Suppressor macrophage treated with lipopolysaccharide for 1 hour (primary cell): ENCODE results near the gene C13orf46.

Source experiments
- DNase-seq, 3 donors: peaks; one replicate each; pipeline ENCODE4 v3.0.0-alpha.2; 2020 to 2022

The C13orf46 gene

GRCh38 chr13:113952983-113953520, 20.8 kb downstream of the C13orf46 start:
- no peak for DNase-seq

GRCh38 chr13:113952151-113952982, 21.5 kb downstream of the C13orf46 start:
- DNase-seq: no peak

- DNase-seq: peak; percentile 78 to 93 (median 83)
Measured at GRCh38 chr13:113951246-113951999, 22.5 kb downstream of the C13orf46 start.

GRCh38 chr13:113950451-113951245, 23.2 kb downstream of the C13orf46 start:
- DNase-seq: no peak

GRCh38 chr13:113949546-113949945, 24.3 kb downstream of the C13orf46 start:
- no peak for DNase-seq

GRCh38 chr13:113948034-113948742, 25.7 kb downstream of the C13orf46 start:
- no peak for DNase-seq

- DNase-seq: peak in 2 of 3 donors; percentile 31 to 35
Measured at GRCh38 chr13:113947311-113948033, 26.4 kb downstream of the C13orf46 start.

GRCh38 chr13:113946409-113947181, 27.3 kb downstream of the C13orf46 start:
- no peak for DNase-seq

- no peak for DNase-seq
Measured at GRCh38 chr13:113945857-113946408, 27.9 kb downstream of the C13orf46 start.

- DNase-seq: no peak
Measured at GRCh38 chr13:113943821-113944565, 29.9 kb downstream of the C13orf46 start.

GRCh38 chr13:113942591-113943103, 31.2 kb downstream of the C13orf46 start:
- DNase-seq: no peak

- no peak for DNase-seq
Measured at GRCh38 chr13:113941571-113942191, 32.2 kb downstream of the C13orf46 start.

- no peak for DNase-seq
Measured at GRCh38 chr13:113939944-113940297, 34.0 kb downstream of the C13orf46 start.

- no peak for DNase-seq
Measured at GRCh38 chr13:113939129-113939943, 34.5 kb downstream of the C13orf46 start.

- no peak for DNase-seq
Measured at GRCh38 chr13:113938716-113939115, 35.2 kb downstream of the C13orf46 start.

- no peak for DNase-seq
Measured at GRCh38 chr13:113938246-113938645, 35.6 kb downstream of the C13orf46 start.

GRCh38 chr13:113937527-113938180, 36.2 kb downstream of the C13orf46 start:
- DNase-seq: no peak

GRCh38 chr13:113937073-113937472, 36.8 kb downstream of the C13orf46 start:
- DNase-seq: no peak
